Neural cell (in vitro differentiated cells): Measurements from ENCODE around the gene TNFRSF19. TPM values are rescaled to one million over a fixed set of nuclear protein-coding genes. Genes with fewer than 3 reads are reported as not detected.
"Not testable (repeated sequence)": the region's sequence is repeated elsewhere in the genome, so short reads cannot be mapped to it uniquely, and the experiment has no call there.

Source experiments
- H2AFZ ChIP-seq: fragments of 200-600, 300-800 bp; sonication (generic), shearing (Covaris generic); 2 replicates; pipeline ENCODE4 v1.6.0; 2014; ENCODE audit warnings: low read depth, mild to moderate bottlenecking, antibody characterized with exemption, low read length, moderate library complexity
- H3F3A ChIP-seq: fragments of 200-600 bp; shearing (Covaris generic); 2 replicates; pipeline ENCODE4 v1.6.1; 2016; ENCODE audit warnings: mild to moderate bottlenecking, moderate library complexity, mixed read lengths, antibody characterized with exemption, low read length; ENCODE audit not compliant: insufficient read depth, poor library complexity, severe bottlenecking
- H3K27ac ChIP-seq: fragments of 200-600, 300-800 bp; sonication (generic), shearing (Covaris generic); 2 replicates; pipeline ENCODE4 v1.5.1; 2014; ENCODE audit warnings: mild to moderate bottlenecking, low read length, moderate library complexity
- H3K27me3 ChIP-seq: fragments of 300-800, 200-600 bp; sonication (generic), shearing (Covaris generic); 2 replicates; pipeline ENCODE4 v1.6.0; 2014; ENCODE audit warnings: mild to moderate bottlenecking, low read depth, low read length, moderate library complexity; ENCODE audit not compliant: insufficient read depth
- H3K36me3 ChIP-seq: fragments of 300-800, 200-600 bp; sonication (generic), shearing (Covaris generic); 2 replicates; pipeline ENCODE4 v1.5.1; 2014; ENCODE audit warnings: mild to moderate bottlenecking, antibody characterized with exemption, low read length, moderate library complexity; ENCODE audit not compliant: insufficient read depth
- H3K4me2 ChIP-seq: fragments of 300-800, 200-600 bp; sonication (generic), shearing (Covaris generic); 2 replicates; pipeline ENCODE4 v1.6.0; 2014; ENCODE audit warnings: mild to moderate bottlenecking, low read length
- H3K4me3 ChIP-seq: fragments of 300-800, 200-600 bp; sonication (generic), shearing (Covaris generic); 2 replicates; pipeline ENCODE4 v1.5.1; 2014; ENCODE audit warnings: mild to moderate bottlenecking, low read length, moderate library complexity
- H3K79me2 ChIP-seq: fragments of 200-600 bp; shearing (Covaris generic); replicated peaks from 2 replicates; pipeline ENCODE4 v1.6.0; 2014; ENCODE audit warnings: mild to moderate bottlenecking, low read length, moderate library complexity; ENCODE audit not compliant: insufficient read depth
- H3K9ac ChIP-seq: fragments of 300-800, 200-600 bp; sonication (generic), shearing (Covaris generic); 2 replicates; pipeline ENCODE4 v1.6.1; 2016; ENCODE audit warnings: mild to moderate bottlenecking, low read length, mixed read lengths
- H3K9me2 ChIP-seq: fragments of 200-600 bp; shearing (Covaris generic); 2 replicates; pipeline ENCODE4 v1.6.1; 2016; ENCODE audit warnings: mild to moderate bottlenecking, low read length, mixed read lengths; ENCODE audit not compliant: insufficient read depth
- H3K9me3 ChIP-seq: fragments of 200-600, 300-800 bp; sonication (generic), shearing (Covaris generic); 2 replicates; pipeline ENCODE4 v1.6.1; 2016; ENCODE audit warnings: mild to moderate bottlenecking, mixed run types, low read length, moderate library complexity, mixed read lengths
- H4K20me1 ChIP-seq: fragments of 200-600 bp; shearing (Covaris generic); 2 replicates; pipeline ENCODE4 v1.6.1; 2016; ENCODE audit warnings: mild to moderate bottlenecking, mixed run types; ENCODE audit not compliant: insufficient read depth
- EP300 ChIP-seq: fragments of 450-650 bp; conservative IDR thresholded peaks from 2 replicates; pipeline ENCODE4 v1.6.1; 2014; ENCODE audit warnings: antibody characterized with exemption, mild to moderate bottlenecking, moderate library complexity; ENCODE audit not compliant: poor library complexity, severe bottlenecking
- EZH2 ChIP-seq: fragments of 200-600, 300-800 bp; shearing (Covaris generic), sonication (generic); IDR thresholded peaks from 2 replicates; pipeline ENCODE4 v1.6.1; 2014; ENCODE audit warnings: antibody characterized with exemption, low read length, borderline replicate concordance, mild to moderate bottlenecking; ENCODE audit not compliant: insufficient read depth, poor library complexity, severe bottlenecking
- MXI1 ChIP-seq: fragments of 450-650 bp; conservative IDR thresholded peaks from 2 replicates; pipeline ENCODE4 v1.6.1; 2014; ENCODE audit warnings: antibody characterized with exemption, mild to moderate bottlenecking; ENCODE audit not compliant: poor library complexity, severe bottlenecking
- POLR2AphosphoS5 ChIP-seq: IDR thresholded peaks from 2 replicates; pipeline ENCODE4 v1.6.1; 2012
- RAD21 ChIP-seq: fragments of 450-650 bp; conservative IDR thresholded peaks from 2 replicates; pipeline ENCODE4 v1.6.1; 2014; ENCODE audit warnings: antibody characterized with exemption, mild to moderate bottlenecking, moderate library complexity
- REST ChIP-seq: IDR thresholded peaks from 2 replicates; pipeline ENCODE4 v1.6.1; 2012; ENCODE audit warnings: borderline replicate concordance
- SMC3 ChIP-seq: fragments of 450-650 bp; conservative IDR thresholded peaks from 2 replicates; pipeline ENCODE4 v1.6.1; 2014; ENCODE audit warnings: antibody characterized with exemption, mild to moderate bottlenecking, moderate library complexity; ENCODE audit not compliant: poor library complexity
- TAF1 ChIP-seq: IDR thresholded peaks from 2 replicates; pipeline ENCODE4 v1.6.1; 2012; ENCODE audit warnings: low read depth
- polyA plus RNA-seq: library from polyadenylated mRNA; depleted of rRNA; stranded (reverse); fragments of >200 nt; gene quantifications from 2 replicates; pipeline ENCODE4 v1.2.3, GENCODE V29; 2014
- TF ChIP-seq, protein P1 (sequence below): fragments of 450-650 bp; IDR thresholded peaks from 2 replicates; pipeline ENCODE4 v1.5.1; 2014; ENCODE audit warnings: antibody characterized with exemption, mild to moderate bottlenecking, moderate library complexity; ENCODE audit not compliant: poor library complexity, severe bottlenecking

The TNFRSF19 gene
- polyA plus RNA-seq, 1 donor from 2014 or later = 3.3 TPM

- Histone ChIP-seq H3K79me2 (no peaks in the 10 kb centered on the region), H4K20me1 (no peaks in the 10 kb centered on the region), H3K27me3 (no peaks in the 10 kb centered on the region), H3F3A (no peaks in the 10 kb centered on the region), H3K9ac (no peak overlapping the region), H3K4me3 (no peak overlapping the region), H3K36me3 (no peaks in the 10 kb centered on the region), H3K4me2 (no peak overlapping the region), H3K9me2 (no peaks in the 10 kb centered on the region), H2AFZ (no peak overlapping the region), H3K27ac (no peak overlapping the region), H3K9me3 (no peaks in the 10 kb centered on the region)
- TF ChIP-seq MXI1 (no peak), EZH2 (no peak), SMC3 (no peak)
- TF ChIP-seq, protein P1, sequence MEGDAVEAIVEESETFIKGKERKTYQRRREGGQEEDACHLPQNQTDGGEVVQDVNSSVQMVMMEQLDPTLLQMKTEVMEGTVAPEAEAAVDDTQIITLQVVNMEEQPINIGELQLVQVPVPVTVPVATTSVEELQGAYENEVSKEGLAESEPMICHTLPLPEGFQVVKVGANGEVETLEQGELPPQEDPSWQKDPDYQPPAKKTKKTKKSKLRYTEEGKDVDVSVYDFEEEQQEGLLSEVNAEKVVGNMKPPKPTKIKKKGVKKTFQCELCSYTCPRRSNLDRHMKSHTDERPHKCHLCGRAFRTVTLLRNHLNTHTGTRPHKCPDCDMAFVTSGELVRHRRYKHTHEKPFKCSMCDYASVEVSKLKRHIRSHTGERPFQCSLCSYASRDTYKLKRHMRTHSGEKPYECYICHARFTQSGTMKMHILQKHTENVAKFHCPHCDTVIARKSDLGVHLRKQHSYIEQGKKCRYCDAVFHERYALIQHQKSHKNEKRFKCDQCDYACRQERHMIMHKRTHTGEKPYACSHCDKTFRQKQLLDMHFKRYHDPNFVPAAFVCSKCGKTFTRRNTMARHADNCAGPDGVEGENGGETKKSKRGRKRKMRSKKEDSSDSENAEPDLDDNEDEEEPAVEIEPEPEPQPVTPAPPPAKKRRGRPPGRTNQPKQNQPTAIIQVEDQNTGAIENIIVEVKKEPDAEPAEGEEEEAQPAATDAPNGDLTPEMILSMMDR = no peak
Observed at GRCh38 chr13:23593148-23593547, 22.9 kb downstream of the TNFRSF19 start.

- not testable (repeated sequence) for H2AFZ ChIP-seq, H3F3A ChIP-seq, H3K27me3 ChIP-seq, H3K36me3 ChIP-seq, H3K27ac ChIP-seq, H3K9me2 ChIP-seq, H4K20me1 ChIP-seq, H3K4me3 ChIP-seq, H3K4me2 ChIP-seq, H3K9me3 ChIP-seq, H3K79me2 ChIP-seq, H3K9ac ChIP-seq
Observed at GRCh38 chr13:23594290-23594689, 24.1 kb downstream of the TNFRSF19 start.

DNA sequence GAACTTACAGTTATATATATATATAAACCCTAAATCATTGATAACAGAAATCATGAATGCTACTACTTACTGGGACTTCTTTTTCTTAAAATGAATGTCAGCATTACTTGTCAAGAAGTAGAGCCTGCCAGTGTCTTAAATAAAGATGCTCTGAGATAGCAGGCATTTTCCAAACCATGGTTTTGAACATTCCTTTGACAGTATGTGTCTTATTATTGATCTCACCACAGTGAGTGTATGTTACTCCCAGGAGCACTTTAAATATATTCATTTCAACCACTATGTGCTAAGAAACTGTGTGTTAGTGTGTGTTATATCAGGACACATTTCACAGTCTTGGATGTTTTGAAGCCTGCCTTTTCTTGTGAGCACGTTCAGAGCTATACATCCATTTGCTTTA lies 28.2 kb downstream of the TNFRSF19 start:
- Histone ChIP-seq H3K27ac (no peak overlapping the region), H3K4me2 (no peak overlapping the region), H3K27me3 (no peaks in the 10 kb centered on the region), H3K9ac (no peak overlapping the region), H3F3A (no peaks in the 10 kb centered on the region), H3K4me3 (no peak overlapping the region), H2AFZ (no peak overlapping the region), H3K9me3 (no peaks in the 10 kb centered on the region), H4K20me1 (no peaks in the 10 kb centered on the region), H3K9me2 (no peaks in the 10 kb centered on the region), H3K79me2 (no peaks in the 10 kb centered on the region), H3K36me3 (no peaks in the 10 kb centered on the region)
- no peak for TF ChIP-seq TAF1
- no peak for TF ChIP-seq EZH2
- TF ChIP-seq, protein P1 = no peak
- no peak for TF ChIP-seq POLR2AphosphoS5
- TF ChIP-seq EP300 = no peak
- TF ChIP-seq RAD21 = no peak
- TF ChIP-seq SMC3 = no peak
- no peak for TF ChIP-seq REST
- no peak for TF ChIP-seq MXI1
